IMR-90 (cell line): ENCODE measurements around the gene TPPP. TPM values are rescaled to one million over a fixed set of nuclear protein-coding genes. Genes with fewer than 3 reads are reported as not detected.

Experiments
- ATAC-seq: fragments of 200-7000 bp; cut with Tn5 transposase; 2 replicates; pipeline ENCODE4 v1.9.1; 2020; ENCODE audit warnings: low read depth, mild to moderate bottlenecking, moderate library complexity
- BruUV-seq: library from RNA; stranded (reverse); fragments of 400-500 nt; replicated peaks from 2 replicates; lab custom pipeline; 2021; lab: Mats Ljungman, UMichigan
- CTCF ChIA-PET: fragments of 300-600 bp; formaldehyde crosslinking; extraction: SDS; loops from one replicate; lab custom pipeline; 2021; ENCODE audit warnings: antibody characterized with exemption; lab: Yijun Ruan, JAX
- POLR2A ChIA-PET: fragments of 300-600 bp; sonication (Branson Sonifier 250); formaldehyde crosslinking; loops from one replicate; lab custom pipeline; 2022; ENCODE audit warnings: antibody characterized with exemption; ENCODE audit not compliant: unreplicated experiment; lab: Charles Lee
- DNase-seq: peaks from one replicate; pipeline ENCODE4 v3.0.0; 2013
- H2AFZ ChIP-seq: replicated peaks from 2 replicates; pipeline ENCODE3; 2013; ENCODE audit warnings: low read length, mild to moderate bottlenecking; ENCODE audit not compliant: poor library complexity
- H2AK5ac ChIP-seq: 2 replicates; pipeline ENCODE4 v1.6.1; 2013; ENCODE audit warnings: low read depth, low read length, inconsistent platforms
- H2AK9ac ChIP-seq: replicated peaks from 2 replicates; pipeline ENCODE3; 2013; ENCODE audit warnings: mild to moderate bottlenecking, low read depth, low read length, moderate library complexity; ENCODE audit not compliant: poor library complexity
- H2BK120ac ChIP-seq: 2 replicates; pipeline ENCODE4 v1.6.1; 2013; ENCODE audit warnings: low read depth, low read length, inconsistent platforms
- H2BK15ac ChIP-seq: 3 replicates; pipeline ENCODE4 v1.6.1; 2013; ENCODE audit warnings: low read depth, low read length, inconsistent platforms
- H2BK20ac ChIP-seq: 2 replicates; pipeline ENCODE4 v1.6.1; 2013; ENCODE audit warnings: low read depth, mild to moderate bottlenecking, inconsistent platforms, low read length, moderate library complexity
- H2BK5ac ChIP-seq: 2 replicates; pipeline ENCODE4 v1.6.1; 2013; ENCODE audit warnings: mild to moderate bottlenecking, low read depth, low read length, inconsistent platforms; ENCODE audit not compliant: poor library complexity, severe bottlenecking
- H3K14ac ChIP-seq: replicated peaks from 2 replicates; pipeline ENCODE4 v1.6.1; 2013; ENCODE audit warnings: low read depth, low read length, inconsistent platforms
- H3K18ac ChIP-seq: 2 replicates; pipeline ENCODE4 v1.6.1; 2013; ENCODE audit warnings: low read depth, low read length, control low read depth
- H3K23ac ChIP-seq: 2 replicates; pipeline ENCODE4 v1.6.1; 2013; ENCODE audit warnings: low read depth, low read length, inconsistent platforms
- H3K27ac ChIP-seq: 2 replicates; pipeline ENCODE4 v1.5.1; 2013; ENCODE audit warnings: mild to moderate bottlenecking, control low read depth, low read length; ENCODE audit not compliant: insufficient read depth
- H3K27me3 ChIP-seq: 2 replicates; pipeline ENCODE4 v1.6.1; 2013; ENCODE audit warnings: low read length; ENCODE audit not compliant: control insufficient read depth, insufficient read depth
- H3K36me3 ChIP-seq: 2 replicates; pipeline ENCODE4 v1.6.1; 2013; ENCODE audit warnings: low read length, mixed read lengths; ENCODE audit not compliant: control insufficient read depth, insufficient read depth
- H3K4ac ChIP-seq: 2 replicates; pipeline ENCODE4 v1.6.1; 2013; ENCODE audit warnings: low read depth, low read length, inconsistent platforms
- H3K4me1 ChIP-seq: 2 replicates; pipeline ENCODE4 v1.6.1; 2013; ENCODE audit warnings: low read length, mixed read lengths; ENCODE audit not compliant: control insufficient read depth, insufficient read depth
- H3K4me2 ChIP-seq: 2 replicates; pipeline ENCODE4 v1.6.1; 2013; ENCODE audit warnings: low read depth, mild to moderate bottlenecking, control low read depth, low read length, moderate library complexity
- H3K4me3 ChIP-seq: 2 replicates; pipeline ENCODE4 v1.5.1; 2013; ENCODE audit warnings: low read depth, mild to moderate bottlenecking, control low read depth, low read length, moderate library complexity; ENCODE audit not compliant: insufficient read depth
- H3K56ac ChIP-seq: 2 replicates; pipeline ENCODE4 v1.6.1; 2013; ENCODE audit warnings: low read length, inconsistent platforms; ENCODE audit not compliant: insufficient read depth; ENCODE audit errors: extremely low read depth
- H3K79me1 ChIP-seq, 2 experiments: 2 replicates each; pipeline ENCODE4 v1.6.1; 2013; ENCODE audit warnings: low read length in 2 of 2, inconsistent platforms in 1 of 2, low read depth in 1 of 2
- H3K9ac ChIP-seq: 2 replicates; pipeline ENCODE4 v1.6.1; 2013; ENCODE audit warnings: low read depth, low read length, control low read depth
- H3K9me1 ChIP-seq: 2 replicates; pipeline ENCODE4 v1.6.1; 2013; ENCODE audit warnings: low read length, inconsistent platforms; ENCODE audit not compliant: insufficient read depth
- H3K9me3 ChIP-seq: 2 replicates; pipeline ENCODE4 v1.6.1; 2013; ENCODE audit warnings: low read length; ENCODE audit not compliant: control insufficient read depth, insufficient read depth
- H4K20me1 ChIP-seq: 2 replicates; pipeline ENCODE4 v1.6.1; 2013; ENCODE audit warnings: low read length, inconsistent platforms; ENCODE audit not compliant: insufficient read depth
- H4K5ac ChIP-seq: 2 replicates; pipeline ENCODE4 v1.6.1; 2013; ENCODE audit warnings: mild to moderate bottlenecking, low read depth, low read length, control low read depth
- H4K8ac ChIP-seq, 2 experiments: 2 replicates each; pipeline ENCODE4 v1.6.1; 2013; ENCODE audit warnings: low read depth in 2 of 2, low read length in 2 of 2, control low read depth in 1 of 2, inconsistent platforms in 1 of 2
- H4K91ac ChIP-seq: 2 replicates; pipeline ENCODE4 v1.6.1; 2013; ENCODE audit warnings: low read depth, low read length, inconsistent platforms; ENCODE audit not compliant: insufficient read depth
- RCOR1 ChIP-seq: IDR thresholded peaks from 2 replicates; pipeline ENCODE4 v1.6.1; 2012; ENCODE audit warnings: mild to moderate bottlenecking, low read length, improper control_type of control experiment; ENCODE audit not compliant: insufficient replicate concordance
- WGBS, 2 experiments: methylation state at CpG; one replicate each; pipeline versions ENCODE4 v1.1.5 to v1.1.7; 2013; ENCODE audit warnings: missing lambda C conversion rate in 2 of 2; ENCODE audit not compliant: insufficient read length in 1 of 2; ENCODE audit errors: extremely low coverage in 2 of 2; 5-methylcytosine and 5-hydroxymethylcytosine counted together
- dilution Hi-C: fragments of 300-500 bp; cut with HindIII; formaldehyde crosslinking; loops from one replicate; pipeline ENCODE4 v1.14.3; 2018; ENCODE audit warnings: low sequenced_read_pairs; ENCODE audit not compliant: unreplicated experiment
- in situ Hi-C: fragments of 300-500 bp; cut with MboI; formaldehyde crosslinking; loops from 3 replicates; pipeline ENCODE4 v1.14.3; 2019; ENCODE audit warnings: low sequenced_read_pairs, inconsistent platforms, mixed read lengths
- intact Hi-C: fragments of 100-400 bp; cut with micrococcal nuclease; formaldehyde crosslinking; loops from 2 replicates; pipeline ENCODE4 v1.10.0; 2022
- polyA plus RNA-seq, 3 experiments: library from polyadenylated mRNA; depleted of rRNA; stranded (reverse); fragments of >200 nt; gene quantifications; 2 replicates each; pipeline ENCODE4 v1.2.3, GENCODE V29; 2012; ENCODE audit warnings: low replicate concordance in 1 of 3
- total RNA-seq: library from RNA; depleted of rRNA; stranded (reverse); fragments of >200 nt; gene quantifications from 2 replicates; pipeline ENCODE4 v1.2.3, GENCODE V29; 2012
- TF ChIP-seq, protein P1 (sequence below): fragments of 150-350 bp; IDR thresholded peaks from 2 replicates; pipeline ENCODE4 v1.6.1; 2017; ENCODE audit warnings: mild to moderate bottlenecking, antibody characterized with exemption, low read length, low read depth

Gene TPPP
- total and polyA plus RNA-seq, 2 of the 4 experiments (the other 2 are of a cell fraction): under 0.01 to 0.07 TPM

DNA sequence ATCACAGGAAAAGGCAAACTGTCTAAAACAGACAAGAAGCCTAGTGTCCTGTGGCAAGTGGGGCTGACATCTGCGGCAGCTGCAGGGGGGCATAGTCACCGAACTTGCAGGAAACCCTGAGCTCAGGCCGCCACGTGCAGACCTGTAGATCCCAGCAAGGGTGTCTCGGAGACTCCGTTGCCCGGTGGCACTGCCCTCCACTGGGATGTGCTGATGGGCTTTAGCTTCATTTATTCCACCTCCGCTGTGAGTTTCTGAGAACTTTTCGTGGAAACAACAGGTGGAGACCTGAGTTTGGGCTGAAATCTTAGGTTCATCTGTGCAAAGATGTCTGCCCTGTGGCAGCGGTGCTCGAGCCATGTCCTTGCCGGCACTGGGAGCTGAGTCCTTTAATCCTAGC, 59.0 kb downstream of the TPPP start:
- Histone ChIP-seq H2AFZ (no peak overlapping the region), H3K36me3 (peaks cover 13% of the 10 kb centered on the region), H2BK20ac (no peak overlapping the region), H2BK15ac (no peak overlapping the region), H3K79me1 (no peaks in the 10 kb centered on the region), H3K18ac (no peak overlapping the region), H4K5ac (no peak overlapping the region), H3K56ac (no peak overlapping the region), H3K9me3 (no peaks in the 10 kb centered on the region; the same call in 1 of the 2 replicates), H4K91ac (no peak overlapping the region), H3K9ac (no peak overlapping the region), H2BK120ac (no peak overlapping the region), H2BK5ac (no peak overlapping the region), H2AK9ac (no peak overlapping the region), H3K4me3 (no peak overlapping the region), H4K20me1 (no peaks in the 10 kb centered on the region), H3K9me1 (no peaks in the 10 kb centered on the region), H3K27ac (no peak overlapping the region), H4K8ac (no peak overlapping the region), H2AK5ac (no peak overlapping the region), H3K4ac (no peak overlapping the region), H3K4me2 (no peak overlapping the region), H3K27me3 (no peaks in the 10 kb centered on the region), H3K4me1 (no peaks in the 10 kb centered on the region), H3K23ac (no peak overlapping the region), H3K14ac (no peak overlapping the region)
- intact Hi-C loops: no loop called here
- TF ChIP-seq, protein P1, sequence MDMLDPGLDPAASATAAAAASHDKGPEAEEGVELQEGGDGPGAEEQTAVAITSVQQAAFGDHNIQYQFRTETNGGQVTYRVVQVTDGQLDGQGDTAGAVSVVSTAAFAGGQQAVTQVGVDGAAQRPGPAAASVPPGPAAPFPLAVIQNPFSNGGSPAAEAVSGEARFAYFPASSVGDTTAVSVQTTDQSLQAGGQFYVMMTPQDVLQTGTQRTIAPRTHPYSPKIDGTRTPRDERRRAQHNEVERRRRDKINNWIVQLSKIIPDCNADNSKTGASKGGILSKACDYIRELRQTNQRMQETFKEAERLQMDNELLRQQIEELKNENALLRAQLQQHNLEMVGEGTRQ: no peak
- TF ChIP-seq RCOR1: no peak
- no TSS peak for BruUV-seq
- WGBS, 2 experiments: 96% methylated on average over 11 of the region's 12 CpGs; no CpG with 5 or more reads in 1 of the 2 experiments
- dilution Hi-C loops: no loop called here
- ATAC-seq (no peak), DNase-seq (no peak)
- ChIA-PET POLR2A (no interaction called here), CTCF (no interaction called here)
- in situ Hi-C loops: no loop called here
